ENCODE data around the gene TOR4A.

Gene TOR4A

DNA sequence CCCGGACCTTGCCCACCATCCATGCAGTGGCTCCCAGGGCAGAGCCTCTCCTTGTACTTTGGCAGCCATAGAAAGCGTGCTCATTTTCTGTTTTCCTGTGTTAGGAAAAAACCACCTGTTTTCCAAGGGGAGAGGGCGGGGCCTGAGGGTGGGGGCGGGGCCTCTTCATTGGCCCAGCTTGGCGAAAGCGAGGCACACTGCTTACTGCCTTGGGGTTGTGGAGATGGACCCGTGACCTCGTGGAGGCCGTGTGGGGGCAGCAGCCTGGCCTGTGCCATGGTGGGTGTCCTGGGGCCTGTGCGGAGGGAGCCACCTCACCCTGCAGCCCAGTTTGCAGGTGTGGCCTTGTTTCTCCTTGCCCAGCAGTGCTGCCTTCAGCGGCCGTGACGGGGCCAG, 4.4 kb upstream of the TOR4A start:
- no peak for DNase-seq (ENCODE audit: low read depth)

DNA sequence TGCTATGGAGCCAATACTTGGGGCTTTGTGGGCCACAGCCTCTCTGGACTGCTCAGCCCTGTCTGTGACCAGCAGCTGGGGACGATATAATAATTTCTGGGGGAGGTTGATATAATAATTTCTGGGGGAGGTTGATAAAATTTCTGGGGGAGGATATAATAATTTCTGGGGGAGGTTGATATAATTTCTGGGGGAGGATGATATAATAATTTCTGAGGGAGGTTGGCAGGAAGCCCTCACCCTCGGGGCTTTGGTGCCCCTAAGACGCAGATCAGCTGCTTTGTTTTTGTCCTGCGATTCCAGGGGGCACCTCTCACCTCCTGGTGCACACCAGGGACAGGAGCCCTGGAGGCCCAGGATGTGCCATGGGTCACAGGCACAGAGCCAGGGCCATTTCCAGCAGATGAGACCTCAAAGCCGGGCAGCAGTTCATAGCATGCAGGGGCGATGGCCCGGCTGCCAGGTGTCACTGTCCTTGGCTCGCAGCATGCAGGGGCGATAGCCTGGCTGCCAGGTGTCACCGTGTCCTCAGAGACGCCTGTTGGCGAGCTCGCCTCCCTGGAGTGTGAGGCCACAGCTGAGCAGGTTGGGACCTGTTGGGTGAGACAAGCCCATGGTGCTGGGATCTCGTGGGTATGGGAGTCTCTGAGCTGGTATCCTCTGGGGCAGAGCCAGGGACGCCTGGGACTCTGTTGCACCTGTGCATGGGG, 3.8 kb upstream of the TOR4A start:
- no peak for DNase-seq (ENCODE audit: low read depth)

DNA sequence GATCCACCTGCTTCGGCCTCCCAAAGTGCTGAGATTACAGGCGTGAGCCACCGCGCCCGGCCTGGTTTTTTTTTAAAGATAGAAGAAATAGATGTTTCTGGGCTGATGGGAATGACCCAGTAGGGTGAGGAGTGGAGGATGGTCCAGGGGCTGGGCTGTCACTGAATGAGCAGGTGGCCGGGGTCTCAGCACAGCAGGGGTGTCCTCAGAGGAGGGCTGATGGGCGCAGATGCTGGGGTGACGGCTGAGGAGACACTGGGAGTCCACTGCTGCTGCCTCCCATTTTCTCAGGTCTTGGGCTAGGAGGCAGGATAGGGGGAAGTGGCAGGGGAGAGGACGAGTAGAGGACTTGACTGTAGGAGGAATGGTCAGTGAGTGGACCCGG, 2.3 kb upstream of the TOR4A start:
- DNase-seq (ENCODE audit: low read depth) = no peak

DNA sequence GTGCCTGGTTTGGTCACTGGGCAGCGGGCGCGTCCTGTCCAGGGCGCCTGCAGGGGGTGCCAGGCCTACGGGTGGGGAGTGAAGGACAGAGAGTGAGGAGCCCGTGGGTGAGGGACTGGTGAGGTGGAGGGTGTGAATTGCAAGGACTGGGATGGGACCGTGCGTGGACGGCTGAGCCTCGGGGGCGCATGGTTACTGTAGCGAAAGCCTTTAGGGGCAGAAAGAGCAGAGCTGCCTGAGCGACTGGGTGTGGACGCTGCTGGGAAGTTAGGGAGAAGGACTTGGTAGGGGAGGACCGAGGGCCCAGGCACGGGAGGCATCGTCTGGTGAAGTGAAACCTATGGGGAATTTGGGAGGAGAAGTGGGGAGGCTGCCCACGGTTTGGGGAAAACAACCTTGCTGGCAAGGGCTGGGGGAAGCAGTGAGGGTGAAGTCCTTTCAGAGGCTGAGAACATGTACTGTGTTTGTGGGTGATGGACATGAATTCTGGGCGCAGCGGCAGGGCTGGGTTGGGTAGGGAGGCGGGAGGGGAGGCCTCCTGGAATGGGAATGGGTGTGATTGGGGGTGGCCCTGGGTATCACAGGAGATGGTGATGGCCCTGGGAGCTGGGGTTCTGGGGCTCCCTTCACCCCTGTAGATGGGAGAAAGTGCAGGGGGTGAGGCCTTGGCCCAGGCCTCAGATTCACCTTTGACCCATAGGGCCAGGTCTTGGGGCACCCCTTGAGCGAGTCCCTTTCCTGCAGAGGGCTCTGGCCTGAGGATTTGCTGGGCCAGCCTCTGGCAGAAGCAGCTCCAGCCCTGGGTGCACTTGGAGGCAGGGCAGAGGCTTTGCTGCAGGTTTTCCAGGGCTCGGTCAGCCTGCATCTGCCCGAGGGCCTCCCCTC, 1.7 kb upstream of the TOR4A start:
- no peak for DNase-seq (ENCODE audit: low read depth)

DNA sequence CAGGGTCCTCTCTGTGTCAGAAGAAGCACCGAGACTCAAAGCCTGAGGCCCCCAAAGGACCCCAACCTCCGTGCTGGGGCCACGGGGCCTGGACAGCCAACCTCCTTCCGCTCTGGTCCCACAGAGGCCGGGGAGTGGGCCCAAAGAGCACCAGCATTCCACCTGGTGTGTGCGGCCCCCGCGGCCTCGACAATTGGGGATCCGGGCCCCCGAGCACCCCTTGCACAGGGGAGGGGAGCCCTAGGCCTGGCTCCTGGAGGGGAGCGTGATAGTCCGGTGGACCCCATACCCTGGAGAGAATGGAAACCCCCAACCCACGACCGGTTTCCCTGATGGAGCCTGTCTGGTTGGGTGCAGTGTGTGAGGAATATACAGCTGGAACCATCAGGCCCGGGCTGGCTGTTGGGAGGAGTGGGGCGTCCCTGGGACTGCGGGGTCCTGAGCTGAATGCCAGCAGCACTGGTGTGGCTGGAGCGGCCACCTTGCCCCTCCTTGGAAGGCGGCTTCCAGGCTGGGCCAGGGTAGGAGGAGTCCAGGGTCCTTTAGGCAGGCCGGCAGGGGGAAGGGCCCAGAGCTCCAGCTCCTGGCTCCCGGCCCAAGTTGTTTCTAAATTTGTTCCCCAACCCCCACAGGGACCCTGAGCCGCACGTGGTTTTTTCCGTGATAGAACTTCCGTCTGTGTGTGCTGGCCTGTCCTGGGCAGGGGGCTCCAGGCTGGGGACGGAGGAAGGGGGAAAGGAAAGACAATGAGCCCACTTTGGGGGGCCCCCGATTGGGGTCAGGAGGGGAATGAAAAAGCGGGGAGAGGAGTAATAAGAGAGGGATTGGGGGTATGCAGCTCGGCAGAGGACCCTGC, 825 bp upstream of the TOR4A start:
- DNase-seq (ENCODE audit: low read depth) = no peak

DNA sequence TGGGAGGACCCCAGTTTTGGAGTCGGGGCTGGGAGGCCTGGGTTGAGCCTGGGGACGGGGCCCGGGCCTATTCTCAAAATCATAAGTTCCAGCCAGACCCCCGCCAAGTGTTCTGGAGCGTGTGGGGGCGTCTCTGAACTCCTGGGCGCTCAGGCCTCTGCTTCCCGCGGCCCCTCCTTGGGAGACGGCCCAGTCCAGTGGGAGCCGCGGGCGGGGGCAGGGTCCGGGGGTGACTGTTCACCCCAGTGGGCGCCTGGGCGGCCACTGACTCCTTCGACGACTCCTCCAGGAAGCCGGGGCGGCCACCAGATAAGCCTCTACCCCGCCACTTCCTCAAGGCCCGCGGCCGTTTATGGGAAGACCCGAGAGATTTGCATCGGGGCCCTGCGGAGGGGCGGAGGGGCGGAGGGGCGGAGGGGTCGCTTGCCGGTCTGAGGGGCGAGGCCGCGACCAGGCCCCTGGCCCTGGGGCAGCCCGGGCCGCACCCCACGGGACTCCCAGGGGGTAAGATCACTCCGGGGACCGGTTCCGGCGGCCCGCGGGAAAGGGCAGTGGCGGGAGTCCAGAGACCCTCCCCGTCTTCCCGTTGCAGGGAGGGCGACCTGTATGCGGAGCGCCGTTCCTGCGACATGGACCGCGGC, 655 bp downstream of the TOR4A start:
- no peak for DNase-seq (ENCODE audit: low read depth)

DNA sequence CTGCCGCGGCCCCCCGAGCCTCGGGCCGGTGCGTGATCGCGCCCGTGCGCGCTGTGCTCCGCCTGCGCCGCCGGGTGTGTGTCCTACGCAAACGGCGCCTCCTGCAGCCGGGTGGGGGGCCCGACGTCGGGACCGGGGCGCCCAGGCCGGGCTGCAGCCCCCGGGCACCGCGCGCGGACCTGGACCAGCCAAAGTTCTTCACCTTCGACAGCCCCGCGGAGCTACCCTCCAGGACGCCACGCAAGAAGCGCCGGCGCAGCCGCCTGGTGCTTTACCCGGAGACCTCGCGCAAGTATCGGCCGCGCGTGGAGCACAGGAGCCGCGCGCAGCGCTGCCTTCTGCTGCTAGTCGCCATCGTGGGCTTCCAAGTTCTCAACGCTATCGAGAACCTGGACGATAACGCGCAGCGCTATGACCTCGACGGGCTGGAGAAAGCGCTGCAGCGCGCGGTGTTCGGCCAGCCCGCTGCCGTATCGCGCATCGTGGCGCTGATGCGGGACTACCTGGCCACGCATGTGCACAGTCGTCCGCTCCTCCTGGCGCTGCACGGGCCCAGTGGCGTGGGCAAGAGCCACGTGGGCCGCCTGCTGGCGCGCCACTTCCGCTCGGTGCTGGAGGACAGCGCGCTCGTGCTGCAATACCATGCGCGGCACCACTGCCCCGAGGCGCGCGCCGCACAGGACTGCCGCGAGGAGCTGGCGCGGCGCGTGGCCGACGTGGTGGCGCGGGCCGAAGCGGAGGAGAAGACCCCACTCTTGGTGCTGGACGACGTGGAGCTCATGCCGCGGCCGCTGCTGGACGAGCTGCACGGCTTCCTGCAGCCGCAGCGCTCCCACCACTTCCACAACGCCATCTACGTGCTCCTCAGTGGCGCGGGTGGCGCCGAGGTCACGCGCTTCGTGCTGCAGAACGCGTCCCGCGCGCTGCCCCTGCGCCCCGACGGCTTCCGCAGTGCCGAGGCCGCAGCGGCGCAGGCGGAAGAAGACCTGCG, 1.5 kb downstream of the TOR4A start:
- DNase-seq (ENCODE audit: low read depth) = no peak

DNA sequence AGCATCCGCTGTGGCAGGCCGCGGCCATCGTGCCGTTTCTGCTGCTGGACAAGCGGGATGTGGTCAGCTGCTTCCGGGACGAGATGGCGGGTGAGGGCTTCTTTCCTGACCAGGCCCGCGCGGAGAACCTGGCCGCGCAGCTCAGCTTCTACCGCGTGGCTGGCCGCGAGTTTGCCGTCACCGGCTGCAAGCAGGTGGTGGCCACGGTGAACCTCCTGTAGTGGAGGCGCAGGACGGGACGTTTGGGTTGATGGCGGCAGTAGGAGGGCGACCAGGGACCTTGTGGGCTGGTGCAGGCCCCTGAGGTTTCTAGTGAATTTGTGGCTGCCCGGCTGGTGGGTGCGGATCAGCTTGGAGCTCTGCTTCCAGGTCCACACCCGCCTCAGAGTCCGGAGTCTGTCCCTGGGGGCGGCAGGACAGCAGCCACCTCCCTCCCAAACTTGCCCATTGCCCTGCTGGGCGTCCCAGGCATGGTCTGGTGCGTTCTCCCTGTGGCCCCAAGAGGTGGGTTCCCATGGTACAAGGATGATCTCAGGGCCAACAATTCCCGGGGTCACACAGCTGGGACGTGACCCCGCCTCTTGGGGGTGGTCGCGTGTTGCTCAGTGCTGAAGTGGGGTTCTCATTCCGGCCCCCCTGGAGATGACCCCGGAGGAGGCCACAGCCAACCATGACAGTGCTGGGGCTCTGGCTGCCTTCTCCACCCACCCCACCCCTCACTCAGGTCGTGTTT, 2.4 kb downstream of the TOR4A start:
- no peak for DNase-seq (ENCODE audit: low read depth)

DNA sequence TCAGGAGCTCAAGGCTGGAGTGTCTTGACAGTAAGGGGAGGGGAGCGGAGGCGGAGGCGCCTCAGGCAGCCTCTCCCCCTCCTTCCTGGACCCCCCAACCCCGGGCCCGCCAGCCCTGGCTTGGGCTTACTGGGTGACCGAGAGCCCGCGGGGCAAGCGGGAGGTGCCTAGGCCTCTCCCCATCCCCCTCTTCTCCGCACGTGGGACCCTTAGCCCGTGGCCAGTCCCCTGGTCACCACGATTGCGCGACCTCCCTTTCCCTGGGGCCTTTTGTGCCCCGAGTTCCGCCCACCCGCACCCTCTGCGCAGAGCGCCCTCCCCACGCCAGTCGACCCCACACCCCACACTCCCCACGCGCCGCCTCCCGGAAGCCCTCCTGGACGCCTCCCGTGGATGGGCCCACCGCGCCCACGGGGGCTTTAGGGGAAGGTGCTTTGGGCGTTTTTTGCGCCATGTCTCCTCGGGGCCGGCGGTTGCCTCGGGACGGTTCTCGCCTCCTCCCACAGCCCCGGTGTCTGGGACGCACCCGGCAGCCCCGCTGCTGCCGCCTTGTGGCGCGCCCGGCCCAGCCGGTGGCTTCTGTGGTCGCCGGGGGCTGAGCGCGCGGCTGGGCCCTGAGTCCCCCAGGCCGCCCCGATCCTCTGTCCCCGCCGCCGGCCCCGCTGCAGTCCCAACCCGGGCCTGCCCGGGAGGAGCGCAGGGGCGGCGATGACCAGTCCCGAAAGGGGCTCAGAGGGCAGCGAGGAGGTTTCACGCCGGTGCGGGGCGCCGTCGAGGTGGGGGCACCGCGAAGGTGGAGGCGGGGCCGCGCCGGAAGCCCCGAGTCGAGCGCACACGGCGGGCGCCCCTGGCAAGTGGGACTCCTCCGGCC, 3.2 kb downstream of the TOR4A start:
- no peak for DNase-seq (ENCODE audit: low read depth)

DNA sequence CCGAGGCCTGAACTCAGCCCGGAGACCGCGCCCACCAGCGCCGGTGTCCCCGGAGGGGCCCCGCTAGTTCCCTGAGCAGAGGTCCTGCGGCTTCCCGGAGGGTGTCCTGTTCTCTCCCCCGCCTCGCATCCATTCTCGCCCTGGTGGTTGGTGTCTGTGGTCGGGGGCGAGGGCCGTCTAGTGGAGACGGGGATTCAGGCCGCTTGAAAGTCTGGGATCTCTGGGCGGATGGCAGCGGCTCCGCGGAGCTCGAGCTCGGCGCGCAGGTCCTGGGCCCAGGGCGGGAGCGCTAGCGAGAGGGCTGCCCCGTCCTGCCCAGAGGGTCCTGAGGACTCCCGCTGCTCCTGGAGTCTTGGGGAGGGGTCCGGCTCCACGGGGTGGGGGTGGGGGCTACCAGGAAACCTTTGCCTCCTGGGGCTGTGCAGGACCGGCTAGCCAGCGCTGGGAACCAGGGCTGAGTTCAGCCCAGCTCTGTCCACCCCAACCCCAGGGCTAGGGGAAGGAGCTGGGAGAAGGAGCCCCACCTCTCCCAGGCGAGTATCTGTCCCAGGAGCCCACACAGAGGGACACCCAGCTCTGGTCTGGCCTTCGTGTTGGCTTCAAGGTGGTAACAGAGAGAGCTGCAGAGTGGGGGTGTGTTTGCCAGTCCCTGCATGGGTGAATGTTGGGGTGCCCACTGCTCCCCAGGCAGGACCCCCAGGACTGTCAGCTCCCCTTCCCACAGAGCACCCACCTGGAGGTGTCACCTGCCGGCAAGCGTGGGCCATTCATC, 4.0 kb downstream of the TOR4A start:
- DNase-seq (ENCODE audit: low read depth) = no peak

DNA sequence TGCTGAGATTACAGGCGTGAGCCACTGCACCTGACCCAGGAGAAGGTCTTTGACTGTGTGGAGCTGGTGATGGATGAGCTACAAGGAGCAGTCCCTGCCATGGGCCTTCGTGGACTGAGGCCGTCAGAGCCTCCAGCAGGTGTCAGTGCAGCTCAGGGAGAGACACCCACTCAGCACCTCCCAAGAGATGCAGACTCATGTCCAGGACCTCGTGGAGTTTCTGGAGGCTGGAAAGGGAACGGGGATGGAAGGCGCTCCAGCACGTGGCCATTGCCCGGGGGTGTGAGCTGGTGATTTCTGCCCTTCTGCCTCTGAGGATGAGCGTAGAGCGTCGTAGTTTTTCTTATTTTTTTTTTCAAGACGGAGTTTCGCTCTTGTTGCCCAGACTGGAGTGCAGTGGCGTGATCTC, 9.5 kb downstream of the TOR4A start:
- DNase-seq (ENCODE audit: low read depth) = no peak

DNA sequence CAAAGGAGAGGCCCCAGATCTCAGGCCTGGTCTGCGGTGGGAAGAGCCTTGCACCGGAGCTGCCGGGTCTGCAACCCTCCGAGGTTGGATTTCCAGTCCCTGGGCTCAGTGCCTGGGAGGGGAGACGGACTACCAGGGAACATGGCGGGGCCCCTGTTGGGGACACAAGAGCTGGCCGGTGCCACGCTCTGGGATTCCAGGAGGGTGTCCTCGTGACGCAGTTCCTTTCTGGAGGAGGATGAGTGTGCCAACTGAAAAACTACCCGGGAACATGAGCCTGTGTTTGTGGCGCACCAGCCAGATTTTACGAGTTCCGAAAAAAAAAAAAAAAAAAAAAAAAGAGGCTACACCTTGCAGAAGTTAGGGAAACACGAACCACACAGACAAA, 15.6 kb downstream of the TOR4A start:
- DNase-seq (ENCODE audit: low read depth) = no peak

DNA sequence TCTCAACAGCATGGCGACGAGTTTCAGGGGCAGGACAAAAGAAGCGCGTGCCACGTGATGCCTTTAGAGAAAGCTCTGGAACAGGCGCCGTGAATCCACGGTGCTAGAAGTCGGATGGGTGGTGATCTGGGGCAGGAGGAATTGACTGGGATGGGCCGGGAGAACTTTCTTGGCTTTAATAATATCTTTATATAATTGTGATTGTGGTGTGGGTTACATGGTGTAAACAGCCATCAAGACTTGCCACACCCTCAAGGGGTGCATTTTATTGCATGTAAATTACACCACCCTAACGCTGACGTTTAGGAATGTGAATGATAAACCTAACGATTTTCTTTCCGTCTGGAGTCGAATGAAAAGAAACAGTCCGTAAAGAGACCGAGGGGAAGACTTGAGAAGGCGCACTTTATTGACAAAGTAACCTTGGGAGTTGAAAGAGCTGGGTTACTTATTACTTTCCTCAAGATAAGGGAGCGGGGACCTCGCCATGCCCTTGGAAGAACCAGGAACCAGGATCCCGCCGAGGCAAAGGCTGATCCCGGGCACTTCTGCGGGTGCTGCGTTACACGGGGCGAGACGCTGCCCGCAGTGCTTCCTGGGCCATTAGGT, 16.1 kb downstream of the TOR4A start:
- DNase-seq (ENCODE audit: low read depth) = no peak

DNA sequence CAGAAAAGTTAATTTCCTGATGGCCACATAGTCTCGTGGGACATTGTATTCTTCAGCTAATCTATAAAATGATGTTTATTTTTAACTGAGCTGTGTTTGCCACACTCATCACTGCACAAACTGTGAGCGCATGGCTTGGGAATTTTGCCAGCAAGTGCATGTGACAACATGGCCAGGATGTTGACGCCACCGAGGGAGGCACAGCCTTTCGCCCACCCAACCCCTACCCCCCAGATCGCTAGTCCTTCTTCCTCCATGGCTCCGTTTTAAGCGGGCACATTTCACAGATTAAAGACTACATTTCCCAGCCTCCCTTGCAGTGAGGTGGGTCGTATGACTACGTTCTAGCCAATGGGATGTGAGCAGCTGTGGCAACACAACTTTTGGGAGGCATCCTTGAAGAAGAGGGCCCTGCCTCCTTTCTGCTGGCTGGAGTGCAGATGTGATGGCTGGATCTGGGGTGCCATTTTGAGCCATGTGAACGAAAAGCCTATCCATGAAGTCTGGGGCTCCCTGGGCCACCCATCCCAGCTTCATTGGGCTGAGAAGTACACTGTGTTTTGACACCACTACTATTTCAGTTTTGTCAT, 16.7 kb downstream of the TOR4A start:
- DNase-seq (ENCODE audit: low read depth) = no peak

DNA sequence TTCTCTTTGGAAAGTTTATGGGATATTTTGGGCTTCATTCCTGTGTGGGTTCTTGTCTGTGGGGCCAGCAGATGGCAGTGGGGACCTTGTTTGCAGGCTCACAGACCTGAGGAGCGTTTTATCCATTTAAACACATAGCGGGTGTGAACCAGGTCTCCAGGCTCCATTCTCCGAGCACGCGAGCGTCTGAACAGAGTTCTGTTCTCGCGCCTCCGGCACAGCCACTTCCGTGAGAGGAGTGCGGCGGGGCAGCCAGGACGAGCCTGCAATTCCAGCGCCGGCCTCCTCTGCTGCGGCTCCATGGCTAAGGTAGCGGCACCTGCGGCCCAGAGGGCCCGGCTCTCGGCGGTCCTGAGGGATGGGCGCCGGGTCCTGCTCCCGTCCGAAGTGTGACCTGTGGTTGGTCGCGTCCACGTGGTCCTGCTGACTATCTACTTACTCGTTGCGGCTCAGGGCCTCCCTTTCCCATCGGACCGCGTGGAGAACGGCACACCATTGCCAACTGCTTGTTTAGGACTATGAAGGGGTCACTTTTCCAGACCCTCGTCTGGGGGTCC, 17.2 kb downstream of the TOR4A start:
- DNase-seq (ENCODE audit: low read depth) = no peak

DNA sequence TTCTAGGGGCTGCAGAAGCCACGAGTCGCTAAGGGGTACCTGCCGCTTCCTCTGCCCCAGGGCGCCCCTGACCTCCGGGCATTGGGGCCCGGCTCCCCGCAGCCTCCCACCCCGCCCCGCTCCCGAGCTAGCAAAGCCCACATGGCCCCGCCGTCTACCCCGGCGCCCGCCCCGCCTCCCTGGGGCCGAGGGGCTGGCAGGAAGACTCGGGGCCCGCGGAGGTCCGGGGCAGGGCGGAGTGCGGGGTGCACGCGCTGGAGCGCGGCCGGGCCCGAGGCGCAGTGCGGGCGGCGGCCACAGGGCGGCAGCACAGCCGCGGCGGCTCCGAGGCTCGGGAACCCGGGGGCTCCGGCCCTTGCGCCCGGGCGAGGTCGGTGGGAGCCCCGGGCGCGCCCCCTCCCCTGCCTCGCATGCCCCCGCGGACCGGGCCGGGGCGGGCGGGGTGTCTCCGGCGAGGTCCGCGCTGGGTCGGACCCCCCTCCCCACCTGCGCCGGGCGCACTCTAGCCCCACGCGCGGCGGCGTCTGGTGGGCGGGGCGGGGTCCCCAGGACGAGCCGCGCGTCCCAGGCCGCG, 17.8 kb downstream of the TOR4A start:
- no peak for DNase-seq (ENCODE audit: low read depth)
